Endothelial cell of umbilical vein (primary cell): ENCODE data around the gene NRXN3. TPM values are rescaled to one million over a fixed set of nuclear protein-coding genes. Genes with fewer than 3 reads are reported as not detected.

Experiments
- BruUV-seq: library from RNA; stranded (reverse); fragments of 400-500 nt; replicated peaks from 2 replicates; lab custom pipeline; 2021; lab: Mats Ljungman, UMichigan
- CTCF ChIA-PET: fragments of 300-600, 350-600 bp; sonication (Branson Sonifier 250); formaldehyde crosslinking; loops from one replicate; lab custom pipeline; 2021; ENCODE audit warnings: antibody characterized with exemption, inconsistent platforms; lab: Charles Lee
- POLR2A ChIA-PET: fragments of 300-600, 350-600 bp; sonication (Branson Sonifier 250); formaldehyde crosslinking; loops from one replicate; lab custom pipeline; 2021; ENCODE audit warnings: antibody characterized with exemption, inconsistent platforms; lab: Charles Lee
- DNase-seq: peaks from one replicate; pipeline ENCODE4 v3.0.0-alpha.2; 2011; ENCODE audit warnings: low read depth, low spot score
- FAIRE-seq: peaks from 2 replicates; lab custom pipeline; 2011; peaks lifted over from hg19 to GRCh38; lab: Jason Lieb, UNC
- H2AFZ ChIP-seq: 2 replicates; pipeline ENCODE4 v1.6.0; 2012; ENCODE audit warnings: low read depth, low read length, control low read depth, inconsistent platforms
- H3K27ac ChIP-seq: 2 replicates; pipeline ENCODE4 v1.5.1; 2011; ENCODE audit warnings: low read depth, mild to moderate bottlenecking, control low read depth, low read length, moderate library complexity; ENCODE audit not compliant: insufficient read depth
- H3K27me3 ChIP-seq, 2 experiments: 2 replicates each; pipeline versions ENCODE4 v1.6.0 to v1.6.1; 2011; ENCODE audit warnings: low read length in 2 of 2, mixed read lengths in 1 of 2; ENCODE audit not compliant: control insufficient read depth in 2 of 2, insufficient read depth in 2 of 2
- H3K36me3 ChIP-seq, 2 experiments: 2 replicates in 1 of 2; 3 replicates in 1 of 2; pipeline ENCODE4 v1.5.1; 2011; ENCODE audit warnings: low read length in 2 of 2, mild to moderate bottlenecking in 1 of 2, moderate library complexity in 1 of 2; ENCODE audit not compliant: control insufficient read depth in 2 of 2, insufficient read depth in 2 of 2; ENCODE audit errors: extremely low read depth in 1 of 2
- H3K4me1 ChIP-seq: 3 replicates; pipeline ENCODE4 v1.5.1; 2011; ENCODE audit warnings: mild to moderate bottlenecking, low read length; ENCODE audit not compliant: control insufficient read depth, insufficient read depth; ENCODE audit errors: extremely low read depth
- H3K4me2 ChIP-seq: 2 replicates; pipeline ENCODE4 v1.6.1; 2011; ENCODE audit warnings: low read length, control low read depth, mixed read lengths; ENCODE audit not compliant: insufficient read depth
- H3K4me3 ChIP-seq, 3 experiments: fragments of 200-600 bp in 1 of 3; sonication (generic), shearing (Covaris generic) in 1 of 3; replicated peaks in 1 of 3; 2 replicates each; pipeline ENCODE4 v1.5.1; 2011 to 2016; ENCODE audit warnings: control low read depth in 3 of 3, low read length in 3 of 3, mild to moderate bottlenecking in 2 of 3, inconsistent platforms in 1 of 3, low read depth in 1 of 3, moderate library complexity in 1 of 3; ENCODE audit not compliant: insufficient read depth in 1 of 3
- H3K79me2 ChIP-seq: 2 replicates; pipeline ENCODE4 v1.6.0; 2012; ENCODE audit warnings: low read length, inconsistent platforms; ENCODE audit not compliant: control insufficient read depth, insufficient read depth
- H3K9ac ChIP-seq: replicated peaks from 2 replicates; pipeline ENCODE3; 2011; ENCODE audit warnings: low read length, control low read depth; ENCODE audit not compliant: insufficient read depth; ENCODE audit errors: extremely low read depth
- H3K9me1 ChIP-seq: replicated peaks from 3 replicates; pipeline ENCODE4 v1.6.0; 2011; ENCODE audit warnings: mild to moderate bottlenecking, low read length; ENCODE audit not compliant: control insufficient read depth, insufficient read depth; ENCODE audit errors: extremely low read depth
- H3K9me3 ChIP-seq: replicated peaks from 2 replicates; pipeline ENCODE4 v1.5.1; 2012; ENCODE audit warnings: low read length, inconsistent platforms; ENCODE audit not compliant: control insufficient read depth, insufficient read depth
- H4K20me1 ChIP-seq: replicated peaks from 2 replicates; pipeline ENCODE3; 2011; ENCODE audit warnings: mild to moderate bottlenecking, low read length; ENCODE audit not compliant: control insufficient read depth, insufficient read depth; ENCODE audit errors: extremely low read depth
- EZH2 ChIP-seq: IDR thresholded peaks from 2 replicates; pipeline ENCODE4 v1.6.1; 2012; ENCODE audit warnings: borderline replicate concordance, low read depth, mild to moderate bottlenecking, moderate library complexity, low read length, inconsistent platforms; ENCODE audit not compliant: severe bottlenecking
- FOS ChIP-seq: IDR thresholded peaks from 2 replicates; pipeline ENCODE4 v1.6.1; 2011; ENCODE audit warnings: mild to moderate bottlenecking, low read length, moderate library complexity, borderline replicate concordance; ENCODE audit not compliant: insufficient read depth
- GATA2 ChIP-seq: IDR thresholded peaks from 2 replicates; pipeline ENCODE4 v1.7.0; 2011; ENCODE audit warnings: low read depth, mild to moderate bottlenecking, moderate library complexity, mixed read lengths, low read length; ENCODE audit not compliant: insufficient read length, insufficient read depth
- JUN ChIP-seq: IDR thresholded peaks from 2 replicates; pipeline ENCODE4 v1.6.1; 2011; ENCODE audit warnings: borderline replicate concordance, low read depth; ENCODE audit not compliant: insufficient read length, insufficient read depth
- MAX ChIP-seq: IDR thresholded peaks from 2 replicates; pipeline ENCODE4 v1.6.1; 2011; ENCODE audit not compliant: insufficient read depth, insufficient read length
- MYC ChIP-seq: IDR thresholded peaks from one replicate; pipeline ENCODE4 v1.6.1; 2011; ENCODE audit warnings: mild to moderate bottlenecking, low read depth, low read length
- POLR2A ChIP-seq: IDR thresholded peaks from 2 replicates; pipeline ENCODE4 v1.6.1; 2012; ENCODE audit warnings: low read depth, mild to moderate bottlenecking, control low read depth, low read length
- POLR2AphosphoS5 ChIP-seq: IDR thresholded peaks from 2 replicates; pipeline ENCODE4 v1.6.1; 2012; ENCODE audit warnings: low read depth, mild to moderate bottlenecking, control low read depth, low read length, moderate library complexity; ENCODE audit not compliant: insufficient read depth
- dilution Hi-C: fragments of 300-500 bp; cut with MboI; formaldehyde crosslinking; loops from one replicate; pipeline ENCODE4 v1.15.0; 2019; ENCODE audit warnings: low sequenced_read_pairs; ENCODE audit not compliant: extremely low pct_ligation_motif_present
- intact Hi-C: fragments of 100-400 bp; cut with micrococcal nuclease; formaldehyde crosslinking; loops from one replicate; pipeline ENCODE4 v1.10.0; 2022
- polyA plus RNA-seq, 4 experiments: library from polyadenylated mRNA; depleted of rRNA in 3 of 4; stranded (reverse) in 3 of 4; unstranded in 1 of 4; fragments of >200 nt; gene quantifications; 2 replicates each; pipeline versions ENCODE4 v1.2.1 to v1.2.3, GENCODE V29; 2011 to 2012; ENCODE audit warnings: missing spikeins in 1 of 4
- total RNA-seq: library from RNA; stranded (reverse); gene quantifications from 2 replicates; pipeline ENCODE4 v1.2.3, GENCODE V29; 2021
- TF ChIP-seq, protein P1 (sequence below), 2 donors: IDR thresholded peaks; 1 replicate in 1 of 2; 2 replicates in 1 of 2; pipeline ENCODE4 v1.5.1; 2011; ENCODE audit warnings: low read length in 2 of 2, mild to moderate bottlenecking in 2 of 2, moderate library complexity in 2 of 2, control low read depth in 1 of 2, inconsistent platforms in 1 of 2, low read depth in 1 of 2; ENCODE audit not compliant: insufficient read depth in 1 of 2; ENCODE audit errors: extremely low read depth in 1 of 2

NRXN3 gene
- total and polyA plus RNA-seq, 2 donors (not counting 3 experiments of a cell fraction or from before 2014, with no cell fraction given) = 0.72 to 4.2 TPM

DNA sequence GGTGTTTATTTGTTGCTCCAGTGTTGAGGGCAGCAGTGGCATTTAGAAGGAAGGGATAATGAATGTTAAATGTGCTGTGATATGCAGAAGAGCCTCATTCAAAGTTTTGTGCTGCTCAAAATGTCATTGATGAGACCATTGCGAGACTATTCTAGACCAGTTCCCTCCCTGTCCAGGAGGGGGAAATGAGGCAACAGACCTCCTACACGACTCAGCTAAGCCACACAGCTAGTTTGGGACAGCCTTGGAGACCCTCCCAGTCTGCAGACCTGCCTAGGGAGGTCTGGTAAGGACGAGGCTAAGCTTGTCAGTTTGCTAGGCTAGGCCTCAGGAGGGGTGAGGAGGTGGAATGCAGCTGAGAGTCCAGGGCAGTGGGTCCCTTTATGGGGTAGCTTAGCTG lies 116.0 kb downstream of the NRXN3 start:
- H3K36me3 ChIP-seq = no peaks in the 10 kb centered on the region
- no peak for TF ChIP-seq POLR2AphosphoS5
- TF ChIP-seq EZH2 = no peak
- no peak for TF ChIP-seq MYC
- no peak for TF ChIP-seq JUN
- no peak for TF ChIP-seq POLR2A
- no peak for TF ChIP-seq GATA2
- no peak for TF ChIP-seq FOS
- TF ChIP-seq, protein P1, sequence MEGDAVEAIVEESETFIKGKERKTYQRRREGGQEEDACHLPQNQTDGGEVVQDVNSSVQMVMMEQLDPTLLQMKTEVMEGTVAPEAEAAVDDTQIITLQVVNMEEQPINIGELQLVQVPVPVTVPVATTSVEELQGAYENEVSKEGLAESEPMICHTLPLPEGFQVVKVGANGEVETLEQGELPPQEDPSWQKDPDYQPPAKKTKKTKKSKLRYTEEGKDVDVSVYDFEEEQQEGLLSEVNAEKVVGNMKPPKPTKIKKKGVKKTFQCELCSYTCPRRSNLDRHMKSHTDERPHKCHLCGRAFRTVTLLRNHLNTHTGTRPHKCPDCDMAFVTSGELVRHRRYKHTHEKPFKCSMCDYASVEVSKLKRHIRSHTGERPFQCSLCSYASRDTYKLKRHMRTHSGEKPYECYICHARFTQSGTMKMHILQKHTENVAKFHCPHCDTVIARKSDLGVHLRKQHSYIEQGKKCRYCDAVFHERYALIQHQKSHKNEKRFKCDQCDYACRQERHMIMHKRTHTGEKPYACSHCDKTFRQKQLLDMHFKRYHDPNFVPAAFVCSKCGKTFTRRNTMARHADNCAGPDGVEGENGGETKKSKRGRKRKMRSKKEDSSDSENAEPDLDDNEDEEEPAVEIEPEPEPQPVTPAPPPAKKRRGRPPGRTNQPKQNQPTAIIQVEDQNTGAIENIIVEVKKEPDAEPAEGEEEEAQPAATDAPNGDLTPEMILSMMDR (IDR thresholded peaks at IDR 0.05; ENCODE audit: extremely low read depth in 1 of 2, insufficient read depth in 1 of 2, low read depth in 1 of 2, low read length in 2 of 2) = no peak
- TF ChIP-seq MAX = no peak
- no peaks in the 10 kb centered on the region for H3K79me2 ChIP-seq
- FAIRE-seq = no peak
- POLR2A ChIA-PET = no interaction called here
- no TSS peak for BruUV-seq
- no peaks in the 10 kb centered on the region for H3K27me3 ChIP-seq
- no peak overlapping the region for H3K4me2 ChIP-seq
- intact Hi-C loops (no loop called here), dilution Hi-C loops (no loop called here)
- H4K20me1 ChIP-seq = no peaks in the 10 kb centered on the region
- no peak overlapping the region for H3K9ac ChIP-seq
- H3K27ac ChIP-seq = no peak overlapping the region
- no peak for DNase-seq
- no peaks in the 10 kb centered on the region for H3K9me3 ChIP-seq
- H3K9me1 ChIP-seq = no peaks in the 10 kb centered on the region
- H3K4me3 ChIP-seq = no peak overlapping the region
- no peaks in the 10 kb centered on the region for H3K4me1 ChIP-seq
- H2AFZ ChIP-seq = no peak overlapping the region
- CTCF ChIA-PET = no interaction called here
